GM12878 (cell line): ENCODE measurements around the gene FJX1. TPM values are rescaled to one million over a fixed set of nuclear protein-coding genes. Genes with fewer than 3 reads are reported as not detected.

Experiments used
- ATAC-seq: fragments of 200-7000 bp; cut with Tn5 transposase; 3 replicates; pipeline ENCODE4 v1.9.1; 2020; ENCODE audit warnings: mild to moderate bottlenecking, moderate library complexity
- BruUV-seq: library from RNA; stranded (reverse); fragments of 400-500 nt; replicated peaks from 2 replicates; lab custom pipeline; 2021; lab: Mats Ljungman, UMichigan
- CTCF ChIA-PET: fragments of 300-600 bp; sonication (Branson Sonifier 250); formaldehyde crosslinking; extraction: SDS; loops from one replicate; lab custom pipeline; 2021; ENCODE audit warnings: inconsistent platforms; lab: Yijun Ruan, JAX
- POLR2A ChIA-PET: fragments of 350-600 bp; formaldehyde crosslinking; extraction: SDS; loops from one replicate; lab custom pipeline; 2021; ENCODE audit warnings: inconsistent platforms; lab: Charles Lee
- RAD21 ChIA-PET: fragments of 300-600 bp; sonication (Branson Sonifier 250); formaldehyde crosslinking; loops from one replicate; lab custom pipeline; 2023; ENCODE audit warnings: antibody characterized with exemption; ENCODE audit not compliant: unreplicated experiment; lab: Charles Lee
- SMC1A ChIA-PET: fragments of 300-600 bp; sonication (Branson Sonifier 250); formaldehyde crosslinking; loops from one replicate; lab custom pipeline; 2023; ENCODE audit not compliant: unreplicated experiment, uncharacterized antibody; lab: Charles Lee
- DNase-seq: peaks from one replicate; pipeline ENCODE4 v3.0.0-alpha.2; 2011; ENCODE audit warnings: low read depth, low spot score
- FAIRE-seq: peaks from 3 replicates; lab custom pipeline; 2011; peaks lifted over from hg19 to GRCh38; lab: Jason Lieb, UNC
- H2AFZ ChIP-seq: 2 replicates; pipeline ENCODE4 v1.6.0; 2011; ENCODE audit warnings: low read depth, low read length, control low read depth; ENCODE audit not compliant: control insufficient read depth
- H3K27ac ChIP-seq: 2 replicates; pipeline ENCODE4 v1.5.1; 2011; ENCODE audit warnings: control low read depth; ENCODE audit not compliant: control insufficient read depth, insufficient read depth
- H3K27me3 ChIP-seq, 2 experiments: replicated peaks in 1 of 2; 2 replicates each; pipeline versions ENCODE4 v1.6.0 to v1.6.1; 2011; ENCODE audit warnings: low read length in 1 of 2; ENCODE audit not compliant: control insufficient read depth in 2 of 2, insufficient read depth in 2 of 2
- H3K36me3 ChIP-seq, 2 experiments: 2 replicates each; pipeline ENCODE4 v1.5.1; 2011; ENCODE audit warnings: low read length in 1 of 2; ENCODE audit not compliant: control insufficient read depth in 2 of 2, insufficient read depth in 2 of 2
- H3K4me1 ChIP-seq: 2 replicates; pipeline ENCODE4 v1.6.1; 2011; ENCODE audit warnings: mild to moderate bottlenecking, low read length, moderate library complexity, mixed read lengths; ENCODE audit not compliant: control insufficient read depth, insufficient read depth
- H3K4me2 ChIP-seq: 2 replicates; pipeline ENCODE4 v1.6.0; 2011; ENCODE audit warnings: control low read depth; ENCODE audit not compliant: control insufficient read depth, insufficient read depth
- H3K4me3 ChIP-seq: fragments of 200-600 bp; sonication (generic); 2 replicates; pipeline ENCODE4 v1.5.1; 2016
- H3K79me2 ChIP-seq: 2 replicates; pipeline ENCODE4 v1.6.0; 2011; ENCODE audit warnings: low read length; ENCODE audit not compliant: control insufficient read depth, insufficient read depth
- H3K9ac ChIP-seq: 2 replicates; pipeline ENCODE4 v1.8.0; 2011; ENCODE audit warnings: low read length, control low read depth, mixed read lengths; ENCODE audit not compliant: control insufficient read depth, insufficient read depth
- H3K9me3 ChIP-seq: replicated peaks from 3 replicates; pipeline ENCODE4 v1.5.1; 2011; ENCODE audit warnings: mild to moderate bottlenecking, low read length; ENCODE audit not compliant: control insufficient read depth, insufficient read depth
- H4K20me1 ChIP-seq: 2 replicates; pipeline ENCODE4 v1.6.0; 2011; ENCODE audit not compliant: control insufficient read depth, insufficient read depth
- BHLHE40 ChIP-seq, 2 experiments: fragments of 450-650 bp in 1 of 2; IDR thresholded peaks; 2 replicates each; pipeline ENCODE4 v1.6.1; 2011 to 2017; ENCODE audit warnings: low read depth in 2 of 2, borderline replicate concordance in 1 of 2, improper control_type of control experiment in 1 of 2, low read length in 1 of 2, mild to moderate bottlenecking in 1 of 2
- CTCF ChIP-seq, 3 experiments: IDR thresholded peaks in 2 of 3; conservative IDR thresholded peaks in 1 of 3; 2 replicates each; pipeline ENCODE4 v1.5.1; 2011; ENCODE audit warnings: low read depth in 3 of 3, low read length in 3 of 3, mild to moderate bottlenecking in 3 of 3, control low read depth in 2 of 3, moderate library complexity in 2 of 3, inconsistent platforms in 1 of 3, mixed read lengths in 1 of 3; ENCODE audit not compliant: control insufficient read depth in 2 of 3, insufficient read depth in 1 of 3; ENCODE audit errors: extremely low read depth in 1 of 3
- DPF2 ChIP-seq: fragments of 450-650 bp; IDR thresholded peaks from 2 replicates; pipeline ENCODE4 v1.6.1; 2017; ENCODE audit warnings: mild to moderate bottlenecking
- E4F1 ChIP-seq: fragments of 450-650 bp; IDR thresholded peaks from 2 replicates; pipeline ENCODE4 v1.6.1; 2018; ENCODE audit warnings: borderline replicate concordance, mild to moderate bottlenecking; ENCODE audit not compliant: partially characterized antibody
- EGR1 ChIP-seq, 2 experiments: IDR thresholded peaks; 1 replicate in 1 of 2; 2 replicates in 1 of 2; pipeline ENCODE4 v1.6.1; 2011 to 2012; ENCODE audit warnings: low read depth in 2 of 2, low read length in 2 of 2, borderline replicate concordance in 1 of 2, mild to moderate bottlenecking in 1 of 2, moderate library complexity in 1 of 2
- IRF5 ChIP-seq: fragments of 450-650 bp; IDR thresholded peaks from 2 replicates; pipeline ENCODE4 v1.6.1; 2017; ENCODE audit warnings: borderline replicate concordance
- MTA2 ChIP-seq: fragments of 450-650 bp; IDR thresholded peaks from 2 replicates; pipeline ENCODE4 v1.6.1; 2016; ENCODE audit warnings: low read depth, mild to moderate bottlenecking, moderate library complexity
- MXI1 ChIP-seq: fragments of 150-350 bp; IDR thresholded peaks from 2 replicates; pipeline ENCODE4 v1.6.1; 2011; ENCODE audit warnings: low read depth, mild to moderate bottlenecking, inconsistent platforms, low read length, improper control_type of control experiment
- REST ChIP-seq: IDR thresholded peaks from 2 replicates; pipeline ENCODE4 v1.6.1; 2012; ENCODE audit warnings: mild to moderate bottlenecking, low read depth, low read length
- TARDBP ChIP-seq: IDR thresholded peaks from 2 replicates; pipeline ENCODE4 v1.6.1; 2016; ENCODE audit warnings: borderline replicate concordance
- ZBTB33 ChIP-seq: fragments of 450-650 bp; IDR thresholded peaks from 2 replicates; pipeline ENCODE4 v1.6.1; 2017; ENCODE audit warnings: mild to moderate bottlenecking
- WGBS: methylation state at CpG from one replicate; pipeline ENCODE4 v1.1.6; 2016; ENCODE audit warnings: low lambda C conversion rate; ENCODE audit not compliant: insufficient replicate concordance, insufficient coverage; ENCODE audit errors: missing lambda C conversion rate; 5-methylcytosine and 5-hydroxymethylcytosine counted together
- in situ Hi-C: fragments of 300-500 bp; cut with MboI; formaldehyde crosslinking; loops from 9 replicates; pipeline ENCODE4 v1.14.3; 2018; ENCODE audit warnings: mixed read lengths
- intact Hi-C: fragments of 100-400 bp; cut with micrococcal nuclease; formaldehyde crosslinking; loops from one replicate; pipeline ENCODE4 v1.14.2; 2022; ENCODE audit not compliant: unreplicated experiment
- polyA plus RNA-seq, 11 experiments: library from polyadenylated mRNA; depleted of rRNA in 4 of 11; unstranded in 6 of 11; stranded (reverse) in 5 of 11; fragments of >200 nt; fragmentation: Nextera tagmentation in 4 of 11; fragmentation: Illumina TruSeq in 1 of 11; extraction: Ambion mirVana in 4 of 11; extraction: Trizol in 1 of 11; gene quantifications; 1 replicate in 1 of 11; 2 replicates in 10 of 11; pipeline versions ENCODE4 v1.2.1 to v1.2.3, GENCODE V29; 2011 to 2016; ENCODE audit warnings: inconsistent platforms in 2 of 11, missing spikeins in 2 of 11, low read depth in 1 of 11
- total RNA-seq, 4 experiments: library from RNA; depleted of rRNA in 3 of 4; stranded (reverse); fragments of >200 nt in 3 of 4; fragmentation: Illumina TruSeq in 1 of 4; extraction: Trizol in 1 of 4; gene quantifications; 2 replicates each; pipeline versions ENCODE4 v1.2.1 to v1.2.3, GENCODE V29; 2013 to 2021

The FJX1 gene
- total and polyA plus RNA-seq, 10 of the 15 experiments (the other 5 are each of a cell fraction or from before 2014, with no cell fraction given): 1.7 to 26.1 (median 10.0) TPM

GRCh38 chr11:35580397-35580781 is 37.9 kb upstream of the FJX1 start:
- Histone ChIP-seq H3K79me2 (no peaks in the 10 kb centered on the region), H4K20me1 (no peaks in the 10 kb centered on the region), H3K9ac (no peak overlapping the region), H3K27ac (no peak overlapping the region), H3K4me3 (no peak overlapping the region), H2AFZ (no peak overlapping the region), H3K4me2 (no peak overlapping the region), H3K27me3 (0 out of 4 replicates have a peak, but pooled peaks cover 0 to 6% of the 10 kb centered on the region in 2 experiments), H3K9me3 (no peaks in the 10 kb centered on the region), H3K36me3 (no peaks in the 10 kb centered on the region), H3K4me1 (no peaks in the 10 kb centered on the region)
- ChIA-PET RAD21 (no interaction called here), CTCF (no interaction called here), SMC1A (no interaction called here), POLR2A (no interaction called here)
- DNase-seq: no peak
- intact Hi-C loops: no loop called here
- 59% methylated on average over 2 of the region's 2 CpGs for WGBS
- BruUV-seq: no TSS peak
- FAIRE-seq: no peak
- ATAC-seq: no peak
- in situ Hi-C loops: no loop called here
- no peak for TF ChIP-seq E4F1
- no peak for TF ChIP-seq BHLHE40 (IDR thresholded peaks at IDR 0.05; ENCODE audit: borderline replicate concordance in 1 of 2, low read depth in 2 of 2, low read length in 1 of 2)
- no peak for TF ChIP-seq TARDBP
- no peak for TF ChIP-seq MXI1
- TF ChIP-seq MTA2: no peak
- TF ChIP-seq REST: no peak
- TF ChIP-seq CTCF (IDR thresholded peaks at IDR 0.05 in 2 of 3, conservative IDR thresholded peaks at IDR 0.05 in 1 of 3; ENCODE audit: control insufficient read depth in 2 of 3, extremely low read depth in 1 of 3, insufficient read depth in 1 of 3, low read depth in 3 of 3, low read length in 3 of 3): no peak
- no peak for TF ChIP-seq DPF2
- no peak for TF ChIP-seq EGR1 (IDR thresholded peaks at IDR 0.05; ENCODE audit: borderline replicate concordance in 1 of 2, low read depth in 2 of 2, low read length in 2 of 2)
- no peak for TF ChIP-seq ZBTB33
- no peak for TF ChIP-seq IRF5
